MM.1S (cell line): ENCODE results near the gene NTRK3.

Experiments
- CTCF ChIP-seq: fragments of 300-600 bp; sonication (generic); IDR thresholded peaks from 2 replicates; pipeline ENCODE4 v1.5.1; 2016; ENCODE audit warnings: antibody characterized with exemption, low read length, mixed read lengths
- EZH2phosphoT487 ChIP-seq: fragments of 300-600 bp; sonication (generic); IDR thresholded peaks from 2 replicates; pipeline ENCODE4 v1.6.1; 2018; ENCODE audit warnings: antibody characterized with exemption, low read length

- TF ChIP-seq CTCF = no peak
- TF ChIP-seq EZH2phosphoT487 = no peak
These were observed 68.2 kb downstream of the NTRK3 start for GRCh38 chr15:88188300-88188699.
